GM18517 (cell line): ENCODE results near the gene DPH6.

Experiments
- ATAC-seq: cut with Tn5 transposase; IDR thresholded peaks from one replicate; pipeline ENCODE4 v1.9.1; 2021; ENCODE audit warnings: mild to moderate bottlenecking, moderate library complexity; ENCODE audit not compliant: unreplicated experiment

The DPH6 gene

GRCh38 chr15:35487417-35487816 is 58.5 kb downstream of the DPH6 start:
- no peak for ATAC-seq

DNA sequence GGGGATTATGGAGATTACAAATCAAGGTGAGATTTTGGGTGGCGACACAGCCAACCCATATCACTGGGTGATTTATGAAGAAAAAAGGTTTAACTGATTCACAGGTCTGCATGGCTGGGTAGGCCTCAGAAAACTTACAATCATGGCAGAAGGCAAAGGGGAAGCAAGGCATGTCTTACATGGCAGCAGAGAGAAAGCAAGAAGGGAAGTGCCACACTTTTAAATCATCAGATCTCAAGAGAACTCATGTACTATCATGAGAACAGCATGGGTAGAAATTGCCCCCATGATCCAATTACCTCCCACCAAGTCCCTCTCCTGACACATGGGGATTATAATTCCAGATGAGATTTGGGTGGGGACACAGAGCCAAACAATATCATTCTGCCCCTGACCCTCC is 59.7 kb downstream of the DPH6 start:
- no peak for ATAC-seq

DNA sequence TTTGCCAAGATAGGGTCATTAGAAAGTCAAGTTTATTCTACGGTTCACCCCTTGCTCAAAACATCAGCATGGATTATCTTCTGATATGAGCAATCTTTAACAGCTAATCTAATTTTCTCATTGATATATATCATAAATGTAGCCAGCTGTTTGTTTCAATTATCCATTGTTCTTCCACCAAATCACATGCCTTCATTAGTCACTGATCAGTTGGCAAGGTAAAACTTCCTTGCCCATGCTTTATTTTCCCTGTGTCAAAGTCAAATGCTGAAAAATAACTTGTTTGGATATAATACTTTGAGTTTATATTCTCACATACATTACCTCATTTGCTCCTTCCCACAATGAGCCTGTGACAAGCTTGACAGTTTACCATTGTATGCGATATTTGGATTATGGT is 60.6 kb downstream of the DPH6 start:
- no peak for ATAC-seq

GRCh38 chr15:35484231-35484945 is 61.6 kb downstream of the DPH6 start:
- no peak for ATAC-seq

DNA sequence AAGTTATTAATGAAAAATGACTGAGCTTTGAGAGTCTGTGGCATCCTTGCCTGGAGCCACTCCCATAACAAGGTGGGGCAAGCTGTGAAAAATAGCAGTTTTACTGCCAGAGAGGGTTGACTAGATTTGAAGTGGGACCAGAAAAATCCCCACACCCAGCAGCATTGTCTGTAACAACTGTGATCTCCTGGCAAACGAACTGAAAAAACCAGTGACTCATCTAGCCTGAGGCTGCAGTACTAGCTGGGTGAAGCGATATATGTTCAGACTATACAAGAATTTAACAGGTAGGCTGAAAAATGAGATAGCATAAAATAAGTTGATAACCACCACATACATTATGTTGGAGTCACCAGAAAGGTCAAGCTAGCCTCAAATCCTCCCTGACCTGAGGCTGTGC is 64.0 kb downstream of the DPH6 start:
- ATAC-seq, result no peak

- no peak for ATAC-seq
Observed at GRCh38 chr15:35481064-35481463, 64.9 kb downstream of the DPH6 start.

DNA sequence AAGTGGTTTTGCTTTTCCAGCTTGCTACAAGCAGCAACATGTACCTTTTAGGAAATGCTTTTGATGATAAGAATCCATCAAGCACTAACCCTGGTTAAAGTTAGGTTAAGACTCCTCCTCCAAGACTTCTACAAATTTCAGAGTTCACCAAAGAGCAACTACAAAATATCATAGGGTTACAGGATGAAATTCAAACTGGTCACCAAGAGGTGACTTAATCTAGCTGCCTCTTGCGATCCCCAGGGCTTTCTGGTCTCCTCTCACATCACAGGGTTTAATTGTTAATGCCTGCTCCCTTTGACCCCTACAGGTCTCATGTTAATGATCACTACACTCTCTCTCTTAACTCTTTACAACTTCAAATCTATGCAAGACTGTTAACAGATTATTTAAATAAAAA is 66.5 kb downstream of the DPH6 start:
- ATAC-seq, result no peak

- ATAC-seq, result no peak
Observed at GRCh38 chr15:35477312-35478262, 68.4 kb downstream of the DPH6 start.

GRCh38 chr15:35471024-35471423 is 74.9 kb downstream of the DPH6 start:
- ATAC-seq, result no peak

GRCh38 chr15:35470441-35470840 is 75.5 kb downstream of the DPH6 start:
- no peak for ATAC-seq

GRCh38 chr15:35466476-35466875 is 79.5 kb downstream of the DPH6 start:
- ATAC-seq, result no peak

- ATAC-seq, result no peak
Observed at GRCh38 chr15:35465783-35466182, 80.2 kb downstream of the DPH6 start.

- ATAC-seq, result no peak
Observed at GRCh38 chr15:35460616-35461015, 85.3 kb downstream of the DPH6 start.

DNA sequence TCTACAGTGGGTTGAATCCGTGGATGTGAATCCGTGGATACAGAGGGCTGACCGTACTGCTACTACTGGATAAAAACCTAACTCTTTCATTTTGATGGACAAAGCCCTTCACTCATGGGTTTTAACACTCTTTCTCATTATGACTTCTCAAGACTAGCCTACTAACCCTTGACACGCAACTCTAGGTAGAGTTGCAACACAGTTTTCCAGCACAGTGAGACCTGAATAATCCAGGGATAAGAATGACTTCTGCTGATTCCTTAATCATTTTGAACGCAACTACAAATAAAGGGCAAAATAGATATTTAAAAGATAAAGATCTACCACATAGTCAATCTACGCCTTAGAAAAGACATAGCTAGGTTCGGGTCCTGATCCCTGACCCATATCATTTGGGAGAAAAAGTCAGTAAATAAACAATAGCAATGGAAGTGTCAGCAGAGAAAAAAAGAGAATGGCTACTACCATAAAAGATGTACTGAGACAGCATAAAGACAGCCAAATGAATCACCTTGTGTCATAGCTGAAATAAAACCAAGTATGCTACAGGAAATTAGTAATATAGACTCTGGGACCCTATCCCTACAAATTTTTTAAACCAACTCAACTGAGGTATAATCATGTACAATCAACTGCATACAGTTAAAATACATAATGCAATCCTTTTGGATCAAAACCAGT is 87.6 kb downstream of the DPH6 start:
- no peak for ATAC-seq

GRCh38 chr15:35455201-35455600 is 90.8 kb downstream of the DPH6 start:
- ATAC-seq, result no peak

GRCh38 chr15:35450492-35450891 is 95.5 kb downstream of the DPH6 start:
- ATAC-seq, result no peak

- ATAC-seq, result no peak
Observed at GRCh38 chr15:35448294-35448693, 97.7 kb downstream of the DPH6 start.

DNA sequence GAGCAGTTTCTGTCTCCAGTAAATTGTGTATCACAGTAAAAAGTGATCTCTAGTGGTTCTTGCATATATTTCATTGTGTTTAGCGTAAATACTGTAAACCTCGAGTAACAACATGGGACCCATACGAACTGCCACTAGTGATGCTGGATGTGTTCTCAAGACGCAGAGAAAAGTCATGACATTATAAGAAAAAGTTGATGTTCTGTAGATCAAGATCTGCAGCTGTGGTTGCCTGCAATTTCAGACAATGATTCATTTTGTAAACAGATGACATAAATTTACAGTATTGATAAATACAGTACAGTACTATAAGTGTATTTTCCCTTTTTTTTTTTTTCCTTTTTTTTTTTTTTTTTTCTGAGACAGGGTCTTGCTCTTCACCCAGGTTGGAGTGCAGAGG is 100.1 kb downstream of the DPH6 start:
- no peak for ATAC-seq

GRCh38 chr15:35444557-35445204 is 101.3 kb downstream of the DPH6 start:
- no peak for ATAC-seq

DNA sequence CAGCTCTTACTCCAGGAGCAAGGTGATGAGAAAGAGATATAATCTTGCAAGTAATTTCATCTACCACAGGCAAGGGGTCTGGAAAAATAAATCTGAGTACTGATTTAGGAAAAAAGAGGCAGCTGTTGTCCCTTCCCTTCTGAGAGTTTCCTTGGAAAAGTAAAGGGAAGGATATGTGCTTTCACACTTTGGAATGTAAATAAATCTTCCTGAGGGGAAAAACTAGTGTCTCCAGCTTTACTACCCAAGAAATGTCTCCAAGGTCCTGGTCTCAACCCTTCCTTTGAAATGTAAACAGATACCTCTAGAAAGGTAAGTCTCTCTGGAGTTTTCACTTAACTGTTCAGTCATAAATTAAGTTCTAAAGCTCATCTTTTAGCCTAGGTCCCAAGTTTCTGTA is 102.6 kb downstream of the DPH6 start:
- ATAC-seq, result no peak

DNA sequence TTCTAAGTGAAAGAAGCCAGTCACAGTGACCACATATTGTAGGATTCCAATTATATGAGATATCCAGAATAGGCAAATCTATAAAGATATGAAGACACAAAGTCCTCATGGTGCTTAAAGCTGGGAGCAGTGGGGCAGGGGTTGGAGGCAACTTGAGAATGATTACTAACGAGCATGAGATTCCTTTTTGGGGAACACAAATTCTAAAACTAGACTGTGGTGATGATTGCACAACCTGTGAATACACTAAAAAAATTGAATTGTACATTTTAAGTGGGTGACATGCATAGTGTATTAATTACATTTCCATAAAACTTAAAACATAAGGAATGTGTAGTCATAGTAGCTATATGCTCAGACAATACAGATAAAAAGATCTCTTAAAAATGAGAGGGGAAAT is 103.2 kb downstream of the DPH6 start:
- no peak for ATAC-seq
